ENCODE results near the gene GAS7.

The GAS7 gene

DNA sequence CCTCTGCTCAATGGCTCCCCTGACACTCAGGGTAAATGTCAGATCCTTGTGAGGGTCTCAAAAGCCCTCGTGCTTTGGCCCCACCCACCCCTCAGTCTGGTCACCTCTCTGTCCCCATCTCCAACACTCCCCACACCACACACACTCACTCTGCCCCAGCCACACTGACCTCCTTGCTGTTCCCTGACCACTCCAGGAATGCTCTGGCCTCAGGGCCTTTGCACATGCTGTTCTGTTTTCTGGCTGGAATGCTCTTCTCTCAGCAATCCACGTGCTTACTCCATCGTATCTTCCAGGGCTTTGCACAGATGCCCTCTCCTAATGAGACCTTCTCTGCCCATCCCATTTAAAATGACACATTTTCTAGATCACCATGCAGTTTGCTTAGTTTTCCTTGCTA lies 28.2 kb downstream of the GAS7 start:
- no peak for DNase-seq

GRCh38 chr17:10169290-10169689 lies 29.1 kb downstream of the GAS7 start:
- DNase-seq, result no peak

DNA sequence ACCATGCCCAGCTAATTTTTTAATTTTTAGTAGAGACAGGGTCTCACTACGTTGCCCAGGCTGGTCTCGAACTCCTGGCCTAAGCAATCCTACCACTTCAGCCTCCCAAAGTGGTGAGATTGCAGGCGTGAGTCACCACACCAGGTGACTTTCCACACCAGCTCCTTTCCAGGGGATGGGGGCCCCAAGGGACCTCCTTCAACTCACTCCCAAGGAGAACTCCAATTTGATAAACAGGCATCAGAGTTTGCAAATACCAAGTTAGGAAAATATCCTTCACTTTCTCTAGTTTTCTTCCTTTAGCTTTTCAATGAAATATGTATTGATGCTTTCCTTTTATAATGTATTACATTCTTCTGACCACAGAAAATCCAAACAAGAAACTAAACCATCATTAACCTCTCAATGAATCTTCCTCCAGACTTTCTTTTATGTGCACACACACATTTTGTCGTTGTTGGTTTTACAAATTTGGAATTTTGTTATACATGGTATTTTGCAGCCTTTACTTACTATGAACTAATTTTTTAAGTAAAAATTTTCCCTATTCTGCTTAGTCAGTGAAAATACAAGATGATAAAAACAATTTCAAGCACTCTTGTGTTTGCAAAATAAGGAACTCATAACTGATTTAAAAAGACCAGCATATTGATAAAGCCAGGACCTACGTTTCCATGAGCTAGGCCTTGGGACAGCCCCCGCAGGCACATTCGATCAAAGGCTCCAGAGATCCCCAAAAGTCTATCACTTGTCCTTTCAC lies 32.0 kb downstream of the GAS7 start:
- no peak for DNase-seq

- DNase-seq, result no peak
These were observed 36.3 kb downstream of the GAS7 start for GRCh38 chr17:10162096-10162495.

DNA sequence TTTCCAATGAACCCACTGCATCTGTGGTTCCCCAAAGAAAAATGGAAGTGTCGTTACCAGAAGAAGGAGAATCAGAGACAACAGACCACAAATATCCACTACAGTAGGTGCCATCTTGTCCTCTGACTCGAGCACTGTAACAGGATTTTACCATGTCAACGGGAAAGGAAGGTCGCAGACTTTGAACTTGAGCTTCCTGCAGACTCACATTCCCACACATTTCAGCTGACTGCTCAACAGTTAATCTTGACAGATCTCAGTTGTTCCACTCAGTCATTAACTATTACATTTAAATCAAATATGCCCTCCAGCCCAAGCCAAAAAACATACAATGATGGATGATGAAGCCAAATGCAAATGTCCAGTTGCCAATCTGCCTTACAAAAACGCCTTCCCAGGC lies 37.0 kb downstream of the GAS7 start:
- DNase-seq, result no peak

- DNase-seq, result no peak
These were observed 41.3 kb downstream of the GAS7 start for GRCh38 chr17:10156948-10157607.

DNA sequence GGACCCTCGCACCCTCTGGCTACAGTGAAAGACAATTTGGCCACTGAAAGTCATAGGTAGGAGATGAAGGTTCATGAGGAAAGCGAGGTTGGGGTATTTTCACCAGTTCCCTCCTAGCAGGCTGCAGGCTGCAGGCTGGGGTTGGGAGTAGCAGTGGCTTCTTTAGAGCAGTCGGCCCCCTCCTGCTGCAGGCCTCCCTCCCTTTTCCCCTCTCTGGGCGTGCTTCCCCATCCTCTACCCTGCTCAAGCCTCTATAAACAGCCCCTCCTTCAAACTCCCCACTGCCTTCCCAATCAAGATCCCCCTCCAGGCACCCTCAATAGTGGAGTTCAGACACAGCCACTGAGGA lies 41.8 kb downstream of the GAS7 start:
- no peak for DNase-seq

- DNase-seq, result no peak
These were observed 42.4 kb downstream of the GAS7 start for GRCh38 chr17:10156077-10156435.

GRCh38 chr17:10155371-10156076 lies 42.9 kb downstream of the GAS7 start:
- no peak for DNase-seq

- DNase-seq, result no peak
These were observed 46.5 kb downstream of the GAS7 start for GRCh38 chr17:10151667-10152496.

DNA sequence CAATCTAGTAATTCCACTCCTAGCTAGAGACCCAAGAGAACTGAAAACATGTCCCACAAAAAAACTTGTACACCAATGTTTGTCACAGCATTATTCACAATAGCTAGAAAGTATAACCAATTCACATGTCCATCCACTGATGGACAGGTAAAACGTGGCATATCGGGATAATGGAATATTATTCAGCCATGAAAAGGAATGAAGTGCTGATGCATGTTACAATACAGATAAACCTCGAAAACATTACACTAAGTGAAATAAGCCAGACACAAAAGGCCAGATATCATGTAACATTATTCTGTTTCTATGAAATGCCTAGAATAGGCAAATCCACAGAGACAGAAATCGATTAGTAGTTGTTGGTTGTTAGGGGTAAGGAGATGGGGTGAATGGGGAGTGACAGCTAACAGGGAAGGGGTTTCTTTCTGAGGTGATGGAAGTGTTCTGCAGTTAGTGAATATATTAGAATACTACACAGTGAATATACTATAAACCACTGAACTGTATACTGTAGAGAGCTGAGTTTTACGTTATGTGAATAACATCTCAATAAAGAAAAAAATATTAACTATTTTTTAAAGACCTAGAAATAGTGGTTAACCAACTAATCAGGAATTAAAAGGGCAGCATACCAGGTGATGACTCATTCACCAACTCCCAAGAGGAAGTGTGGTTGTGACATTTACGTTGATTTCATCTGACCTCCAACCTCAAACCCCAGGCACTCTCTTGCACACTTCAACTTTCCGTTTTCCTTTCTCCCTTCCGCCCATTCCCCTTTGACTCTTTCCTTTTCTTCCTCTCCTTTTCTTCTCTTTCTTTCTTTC lies 48.6 kb downstream of the GAS7 start:
- no peak for DNase-seq

DNA sequence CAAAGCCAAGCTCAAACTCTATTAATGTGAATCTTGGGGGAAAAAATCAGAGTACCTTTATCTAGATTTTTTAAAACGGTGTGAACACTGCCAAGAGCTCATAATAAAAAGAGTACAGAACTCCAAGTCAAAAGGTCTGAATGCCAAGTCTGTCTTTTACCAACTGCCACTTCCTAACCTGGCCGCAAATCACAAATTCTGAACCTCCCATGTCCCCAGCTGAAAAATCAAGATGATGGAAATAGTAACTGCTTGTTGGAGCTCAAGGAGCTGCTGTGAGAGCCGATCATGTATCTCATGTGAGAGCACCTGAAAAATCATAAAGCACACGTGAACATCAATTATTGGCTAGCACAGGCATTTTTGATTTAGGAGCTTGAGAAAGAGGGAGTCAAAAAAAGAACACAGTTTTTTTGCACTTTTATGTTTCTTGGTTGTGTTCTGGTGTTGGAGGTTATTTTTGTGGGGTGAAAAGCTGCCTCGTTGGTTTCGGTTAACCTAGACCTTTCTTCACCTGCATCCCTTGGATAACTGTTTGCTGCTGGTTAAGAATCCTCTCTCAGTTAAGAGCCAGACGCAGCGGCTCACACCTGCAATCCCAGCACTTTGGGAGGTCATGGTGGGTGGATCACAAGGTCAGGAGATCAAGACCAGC lies 50.5 kb downstream of the GAS7 start:
- DNase-seq, result no peak

DNA sequence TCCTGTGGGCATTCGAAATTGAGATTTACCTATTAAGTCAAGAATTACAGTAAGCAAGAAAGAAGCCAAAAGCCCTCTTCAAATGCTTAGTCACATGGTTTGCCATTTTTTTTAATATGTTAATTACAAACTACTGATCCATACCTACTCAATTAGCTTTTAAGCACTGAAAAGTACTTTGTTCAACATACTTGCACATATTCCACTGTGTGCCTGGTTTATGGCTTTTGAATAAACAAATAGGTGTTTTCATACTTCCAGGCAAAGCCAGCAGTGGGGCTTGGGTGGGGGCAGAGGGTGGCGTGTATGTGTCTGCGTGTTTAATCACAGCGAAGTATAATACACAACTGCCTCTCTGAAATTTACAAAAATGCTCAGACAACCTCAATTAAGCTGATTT lies 51.4 kb downstream of the GAS7 start:
- no peak for DNase-seq

DNA sequence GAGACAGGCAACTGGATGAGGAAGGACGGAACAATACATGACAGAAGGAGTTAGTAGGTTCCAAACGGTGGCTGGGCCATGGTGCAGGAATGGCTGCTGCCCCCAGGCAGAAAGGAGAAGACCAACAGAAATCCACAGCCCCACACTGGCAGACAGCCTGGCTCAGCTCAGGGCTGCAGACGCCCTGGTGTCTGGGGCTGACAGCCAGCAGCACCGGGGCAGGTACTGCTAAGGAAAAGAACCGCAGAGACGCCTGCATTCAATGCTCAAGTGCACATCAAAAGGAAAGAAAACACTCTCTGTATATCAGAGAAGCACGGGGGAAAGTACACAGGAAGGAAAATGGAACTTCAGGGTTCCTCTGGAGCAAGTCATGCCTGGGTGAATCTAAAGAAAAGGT lies 53.4 kb downstream of the GAS7 start:
- DNase-seq, result no peak

GRCh38 chr17:10144456-10144855 lies 54.0 kb downstream of the GAS7 start:
- no peak for DNase-seq

DNA sequence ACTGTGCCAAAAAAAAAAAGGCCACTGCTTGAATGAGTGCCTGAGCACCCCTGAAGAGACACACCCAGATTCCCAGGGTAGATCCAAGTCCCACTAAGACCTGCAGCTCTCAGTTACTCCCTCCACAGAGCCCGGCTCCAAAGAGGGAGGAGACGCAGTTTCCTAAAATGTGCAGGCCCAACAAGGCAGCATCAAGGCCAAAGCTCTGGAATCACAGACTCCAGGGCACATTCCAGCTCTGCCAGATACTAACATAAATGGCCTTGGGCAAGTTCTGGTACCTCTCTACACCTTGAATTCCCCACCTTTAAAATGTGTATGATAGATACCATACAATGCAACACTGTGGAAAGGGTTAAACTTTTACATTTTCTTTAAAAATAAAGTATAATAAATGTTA lies 57.0 kb downstream of the GAS7 start:
- DNase-seq, result no peak

- DNase-seq, result no peak
These were observed 58.8 kb downstream of the GAS7 start for GRCh38 chr17:10139577-10139976.

GRCh38 chr17:10136258-10136981 lies 62.0 kb downstream of the GAS7 start:
- no peak for DNase-seq

DNA sequence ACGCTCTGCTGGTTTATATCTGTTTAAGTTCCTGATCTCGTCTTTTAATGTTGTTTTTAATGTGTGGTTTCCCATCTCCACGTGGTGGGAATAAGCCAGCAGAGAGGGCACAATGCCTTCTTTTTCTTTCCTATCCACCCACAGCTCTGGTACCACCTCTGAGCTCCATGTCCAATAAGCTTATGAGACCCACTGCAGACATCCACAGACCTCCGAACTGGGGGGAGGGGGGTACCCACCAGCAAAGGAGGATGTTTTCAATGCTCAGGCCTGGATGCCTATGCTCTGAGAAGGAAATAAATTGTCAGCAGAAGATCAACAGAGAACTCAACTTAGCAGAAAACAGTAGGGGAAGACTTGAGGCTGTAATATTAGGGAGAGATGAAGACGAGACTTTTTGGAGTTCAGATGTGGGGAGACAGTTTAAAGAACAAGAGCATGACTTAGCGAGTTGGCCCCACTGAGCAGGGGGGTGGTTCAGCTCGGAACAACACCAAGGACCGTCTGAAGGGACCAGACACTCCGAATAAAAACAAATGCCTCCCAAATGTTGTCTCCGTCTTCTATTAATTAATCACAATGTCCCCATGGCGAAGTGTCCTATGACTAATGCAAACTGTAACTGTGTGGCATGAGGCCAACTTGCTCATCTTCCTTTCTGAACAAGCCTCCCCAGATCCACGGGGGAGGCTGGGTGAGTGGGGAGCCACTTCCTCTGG lies 62.7 kb downstream of the GAS7 start:
- no peak for DNase-seq

- no peak for DNase-seq
These were observed 67.7 kb downstream of the GAS7 start for GRCh38 chr17:10130677-10131076.

GRCh38 chr17:10130263-10130662 lies 68.1 kb downstream of the GAS7 start:
- no peak for DNase-seq

Measured in NCI-H1694 treated with DMSO at 0.1 percent for 48 hours (cell line).